ENCODE results near the gene AP1S3.
"Not testable (repeated sequence)": the region's sequence is repeated elsewhere in the genome, so short reads cannot be mapped to it uniquely, and the experiment has no call there.

AP1S3 gene

GRCh38 chr2:223852281-223852795 lies 15.0 kb upstream of the AP1S3 start:
- no peak for DNase-seq

GRCh38 chr2:223847410-223847809 lies 10.0 kb upstream of the AP1S3 start:
- no peak for DNase-seq

DNA sequence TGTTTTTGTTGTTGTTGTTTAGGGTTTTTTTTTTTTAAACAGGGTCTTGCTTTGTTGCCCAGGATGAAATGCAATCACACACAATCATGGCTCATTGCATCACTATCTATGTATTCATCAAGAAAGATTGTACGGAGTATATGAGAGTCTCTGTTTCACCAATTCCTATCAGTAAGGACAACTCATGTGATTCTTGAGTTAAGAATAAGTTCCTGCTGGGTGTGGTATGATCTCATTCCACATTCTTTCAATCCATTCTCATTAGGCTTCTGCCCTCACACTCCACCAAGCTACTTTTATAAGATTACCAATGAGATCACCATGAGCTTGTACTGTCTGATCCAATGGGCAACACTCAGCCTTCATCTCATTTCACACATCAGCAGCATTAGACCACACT lies 9.1 kb upstream of the AP1S3 start:
- DNase-seq: no peak

DNA sequence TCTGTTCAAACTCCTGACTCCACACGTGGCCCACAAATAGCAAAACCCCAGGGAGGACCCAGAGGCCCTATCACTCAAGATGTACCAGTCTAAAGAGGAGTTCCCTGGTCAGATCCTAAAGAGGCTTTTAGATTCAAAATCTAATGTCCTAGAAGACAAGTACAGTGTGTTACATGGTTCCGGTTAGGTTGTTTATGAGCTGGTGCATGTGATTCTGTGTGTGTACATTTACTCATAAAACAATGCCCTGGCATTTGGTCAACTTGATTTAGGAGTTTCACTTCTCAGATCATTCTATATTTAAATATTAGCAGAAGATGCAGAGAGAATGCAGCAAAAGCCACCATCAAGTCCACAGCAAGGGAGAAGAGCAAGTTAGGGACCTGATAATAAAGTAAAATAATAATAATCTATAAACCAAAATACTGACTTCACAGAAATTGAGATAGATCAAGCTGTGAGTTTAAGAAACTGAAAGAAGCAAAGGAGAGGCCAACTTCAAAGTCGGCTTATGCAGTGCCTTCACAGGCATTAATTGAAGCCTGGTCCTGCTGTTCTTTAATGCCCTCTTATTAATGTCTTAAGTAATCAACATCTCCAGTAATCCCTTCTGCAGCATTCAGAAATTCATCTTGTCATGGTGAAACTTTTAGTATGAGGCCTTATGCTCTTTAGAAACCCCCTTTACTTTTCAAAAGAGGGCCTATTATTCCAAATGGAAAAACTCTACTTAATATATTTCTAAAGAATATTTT lies 4.2 kb upstream of the AP1S3 start:
- no peak for DNase-seq

- DNase-seq: no peak
Observed at GRCh38 chr2:223835701-223836532, 1.5 kb downstream of the AP1S3 start.

GRCh38 chr2:223834431-223834830 lies 3.0 kb downstream of the AP1S3 start:
- DNase-seq: no peak

DNA sequence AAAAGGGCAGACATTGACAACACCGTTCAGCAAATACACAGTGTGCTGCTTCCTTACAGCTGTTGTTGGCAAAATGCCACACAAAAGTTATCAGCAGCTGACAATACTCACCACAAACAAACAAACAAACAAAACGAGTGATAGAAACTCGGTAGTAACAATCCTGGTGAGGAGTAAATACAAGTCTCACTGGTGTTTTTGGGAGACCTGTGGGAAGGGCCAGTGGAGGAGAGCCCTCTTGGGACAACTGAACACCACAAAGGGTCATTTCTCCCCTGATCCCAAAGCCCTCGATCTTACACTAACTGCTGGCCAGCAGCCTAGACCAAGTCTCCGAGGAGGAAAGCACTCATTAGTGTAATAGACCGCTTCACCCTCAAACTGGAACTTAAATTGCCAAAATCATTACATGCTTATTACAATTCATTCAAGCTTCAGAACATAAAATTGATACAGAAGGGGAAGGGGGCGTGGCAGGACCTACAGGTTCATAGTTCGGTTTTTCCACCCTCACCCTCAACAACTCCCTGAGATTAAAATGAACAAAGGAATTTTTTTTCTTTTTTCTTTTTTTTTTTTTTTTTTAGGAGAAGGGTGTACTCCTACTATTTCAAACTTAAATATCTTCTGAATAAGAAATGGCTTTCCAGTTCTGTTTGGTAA lies 5.0 kb downstream of the AP1S3 start:
- no peak for DNase-seq

DNA sequence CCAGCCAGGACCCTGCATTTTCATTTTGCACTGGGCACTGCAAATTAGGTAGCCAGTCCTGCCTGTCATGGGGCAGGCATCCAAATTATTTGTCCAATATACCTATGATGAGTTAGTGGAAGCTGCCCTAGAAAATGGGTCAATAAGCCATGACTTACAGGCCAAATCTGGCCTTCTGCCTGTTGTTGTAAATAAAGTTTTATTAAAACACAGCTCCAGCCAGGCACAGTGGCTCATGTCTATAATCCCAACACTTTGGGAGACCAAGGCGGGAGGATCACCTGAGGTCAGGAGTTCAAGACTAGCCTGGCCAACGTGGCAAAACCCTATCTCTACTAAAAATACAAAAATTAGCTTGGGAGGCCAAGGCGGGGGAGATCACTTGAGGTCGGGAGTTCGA lies 8.3 kb downstream of the AP1S3 start:
- no peak for DNase-seq

- no peak for DNase-seq
Observed at GRCh38 chr2:223828314-223828713, 9.1 kb downstream of the AP1S3 start.

- DNase-seq: no peak
Observed at GRCh38 chr2:223826995-223827394, 10.4 kb downstream of the AP1S3 start.

DNA sequence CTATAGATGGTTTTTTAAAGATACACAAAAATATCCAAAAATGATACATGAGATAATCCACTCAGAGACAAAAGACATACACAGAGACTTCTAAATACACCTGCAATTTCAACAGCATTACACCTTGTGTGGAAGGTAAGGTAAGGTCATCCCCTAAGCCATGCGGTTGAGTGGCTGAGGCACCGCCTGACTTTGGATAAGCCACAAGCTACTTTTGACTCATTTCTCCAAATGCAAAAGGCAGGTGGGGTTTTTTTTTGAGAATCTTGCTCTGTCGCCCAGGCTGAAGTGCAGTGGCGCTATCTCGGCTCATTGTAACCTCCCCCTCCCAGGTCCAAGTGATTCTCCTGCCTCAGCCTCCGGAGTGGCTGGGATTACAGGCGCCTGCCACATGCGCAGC lies 13.1 kb downstream of the AP1S3 start:
- DNase-seq: no peak

GRCh38 chr2:223822818-223823217 lies 14.6 kb downstream of the AP1S3 start:
- DNase-seq: no peak

DNA sequence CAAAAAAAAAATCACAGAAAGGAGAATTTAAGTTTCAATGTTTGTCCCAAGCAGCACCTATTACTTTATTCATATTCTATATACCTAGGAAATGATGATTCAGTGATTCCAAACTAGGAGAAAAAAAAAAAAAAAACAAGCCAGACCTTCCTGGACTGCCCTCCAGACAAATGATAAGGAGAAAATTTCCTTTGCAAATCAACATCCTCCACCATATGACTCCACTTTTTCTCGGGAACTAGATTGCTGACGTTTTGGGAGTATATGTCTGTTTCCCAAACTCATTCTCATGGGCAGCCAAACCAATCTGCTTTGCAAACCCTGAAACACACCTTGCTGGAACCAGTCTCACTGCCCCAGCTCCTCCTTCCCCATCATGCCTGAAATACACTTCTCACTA lies 16.8 kb downstream of the AP1S3 start:
- DNase-seq: no peak

DNA sequence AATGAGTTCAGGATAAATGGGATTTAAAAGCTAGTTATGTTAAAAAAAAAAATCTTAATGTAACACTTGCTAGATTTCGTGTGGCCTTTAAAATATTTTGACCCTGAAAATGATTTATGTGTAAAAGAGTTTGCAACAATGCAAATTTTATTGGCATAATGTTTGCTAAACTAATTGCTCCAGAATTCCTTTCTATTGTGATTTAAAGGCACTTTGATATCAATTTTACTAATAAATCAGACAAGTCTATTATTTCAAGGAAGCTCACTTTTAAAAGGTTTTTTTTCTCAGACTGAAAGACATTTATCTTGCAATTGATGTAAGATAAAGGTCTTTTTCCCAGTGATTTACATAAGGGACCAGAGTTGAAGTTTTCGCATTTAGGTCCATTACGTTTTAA lies 17.5 kb downstream of the AP1S3 start:
- DNase-seq: no peak

- no peak for DNase-seq
Observed at GRCh38 chr2:223815884-223816570, 21.4 kb downstream of the AP1S3 start.

GRCh38 chr2:223815186-223815883 lies 22.0 kb downstream of the AP1S3 start:
- DNase-seq: no peak

DNA sequence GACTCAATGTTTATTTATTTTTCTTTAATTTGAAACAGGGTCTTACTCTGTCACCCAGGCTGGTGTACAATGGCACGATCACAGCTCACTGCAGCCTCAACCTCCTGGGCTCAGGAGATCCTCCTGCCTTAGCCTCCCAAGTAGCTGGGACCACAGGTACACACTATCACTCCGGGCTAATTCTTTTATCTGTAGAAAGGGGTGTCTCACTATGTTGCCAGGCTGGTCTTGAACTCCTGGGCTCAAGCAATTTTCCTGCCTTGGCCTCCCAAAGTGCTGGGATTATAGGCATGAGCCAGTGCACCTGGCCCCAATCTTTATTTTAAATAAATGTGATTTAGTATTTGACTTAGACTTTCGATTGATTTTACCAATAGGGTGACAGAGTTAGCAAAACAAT lies 22.6 kb downstream of the AP1S3 start:
- not testable (repeated sequence) for DNase-seq

DNA sequence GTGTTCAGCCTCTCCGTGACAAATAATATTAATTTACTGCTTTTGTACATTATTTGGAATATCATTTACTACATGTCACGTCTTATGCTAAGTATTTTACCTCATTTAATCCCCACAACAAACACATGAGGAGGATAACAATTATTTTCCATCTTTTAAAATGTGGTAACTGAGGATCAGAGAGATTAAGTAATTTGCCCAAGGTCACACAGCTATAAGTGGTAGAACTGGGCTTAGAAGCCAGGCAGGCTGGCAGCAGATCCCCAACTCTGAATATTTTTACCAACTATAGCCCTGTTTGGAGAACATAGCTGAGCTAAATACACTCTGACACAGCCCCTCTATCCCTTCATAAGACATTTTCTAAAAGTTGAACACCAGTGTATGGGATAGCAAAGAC lies 24.1 kb downstream of the AP1S3 start:
- DNase-seq: no peak

- DNase-seq: no peak
Observed at GRCh38 chr2:223811757-223812156, 25.6 kb downstream of the AP1S3 start.

DNA sequence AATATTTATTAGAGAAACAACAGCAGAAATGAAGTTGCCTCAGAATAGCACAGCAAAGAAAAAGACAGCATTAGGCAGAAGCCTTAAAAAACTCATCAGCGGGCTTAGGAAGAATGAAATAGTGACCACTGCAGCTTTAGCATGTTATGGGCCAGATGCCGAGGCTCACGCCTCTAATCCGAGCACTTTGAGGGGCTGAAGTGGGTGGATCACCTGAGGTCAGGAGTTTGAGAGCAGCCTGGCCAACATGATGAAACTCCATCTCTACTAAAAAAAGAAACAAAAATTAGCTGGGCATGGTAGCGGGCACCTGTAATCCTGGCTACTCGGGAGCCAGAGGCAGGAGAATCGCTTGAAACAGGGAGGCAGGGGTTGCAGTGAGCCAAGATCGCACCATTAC lies 32.4 kb downstream of the AP1S3 start:
- DNase-seq: no peak

GRCh38 chr2:223801736-223802135 lies 35.6 kb downstream of the AP1S3 start:
- DNase-seq: no peak

GRCh38 chr2:223800908-223801307 lies 36.5 kb downstream of the AP1S3 start:
- no peak for DNase-seq
